GM06990 (cell line): ENCODE results near the gene BACH2.

Source experiments
- DNase-seq: peaks from one replicate; pipeline ENCODE4 v3.0.0-alpha.2; 2011; ENCODE audit not compliant: insufficient read length; ENCODE audit errors: extremely low read depth
- H3K27me3 ChIP-seq: replicated peaks from 2 replicates; pipeline ENCODE4 v1.6.0; 2011; ENCODE audit warnings: low read length; ENCODE audit not compliant: control insufficient read depth, insufficient read depth
- H3K36me3 ChIP-seq: 2 replicates; pipeline ENCODE4 v1.5.1; 2011; ENCODE audit warnings: low read length; ENCODE audit not compliant: control insufficient read depth, insufficient read depth
- H3K4me3 ChIP-seq: replicated peaks from 2 replicates; pipeline ENCODE4 v1.5.1; 2011; ENCODE audit warnings: low read depth, mild to moderate bottlenecking, control low read depth, low read length
- CTCF ChIP-seq: IDR thresholded peaks from 2 replicates; pipeline ENCODE4 v1.5.1; 2011; ENCODE audit warnings: low read length, control low read depth, mild to moderate bottlenecking, inconsistent platforms; ENCODE audit not compliant: insufficient read depth, poor library complexity, severe bottlenecking

BACH2 gene

DNA sequence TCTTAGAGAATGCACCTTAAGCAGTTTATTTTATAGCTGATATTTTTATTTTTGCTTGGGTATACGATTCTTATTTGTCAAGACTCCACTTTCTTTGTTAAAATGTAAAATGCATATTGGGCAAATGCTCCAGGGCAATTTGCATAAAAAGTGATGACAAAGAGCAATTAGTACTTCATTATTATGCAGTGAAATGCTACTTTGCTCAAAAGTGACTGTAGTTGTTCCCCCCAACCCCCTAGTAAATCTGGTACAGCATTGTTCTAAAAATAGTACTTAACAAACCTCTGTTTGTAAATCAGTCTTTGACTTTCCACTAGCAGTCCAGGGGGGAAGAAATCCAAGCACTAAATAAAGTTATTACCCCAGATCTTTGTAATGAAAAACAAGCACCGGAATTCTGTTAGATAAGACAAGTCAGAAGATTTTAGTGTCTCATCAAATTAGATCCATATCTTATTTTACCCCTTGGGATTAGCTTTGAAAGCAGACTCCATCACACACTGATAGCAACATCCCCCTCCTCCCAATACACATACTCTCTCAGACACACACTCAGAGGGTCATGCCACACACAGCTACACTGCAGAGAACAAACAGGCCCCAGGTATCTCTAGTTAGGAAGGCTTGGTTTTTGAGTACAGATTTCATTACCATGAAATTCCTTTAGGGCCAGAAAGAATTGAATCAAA is 32.9 kb upstream of the BACH2 start:
- Histone ChIP-seq H3K4me3 (no peak overlapping the region), H3K36me3 (no peaks in the 10 kb centered on the region), H3K27me3 (no peaks in the 10 kb centered on the region)
- DNase-seq = no peak
- no peak for TF ChIP-seq CTCF

DNA sequence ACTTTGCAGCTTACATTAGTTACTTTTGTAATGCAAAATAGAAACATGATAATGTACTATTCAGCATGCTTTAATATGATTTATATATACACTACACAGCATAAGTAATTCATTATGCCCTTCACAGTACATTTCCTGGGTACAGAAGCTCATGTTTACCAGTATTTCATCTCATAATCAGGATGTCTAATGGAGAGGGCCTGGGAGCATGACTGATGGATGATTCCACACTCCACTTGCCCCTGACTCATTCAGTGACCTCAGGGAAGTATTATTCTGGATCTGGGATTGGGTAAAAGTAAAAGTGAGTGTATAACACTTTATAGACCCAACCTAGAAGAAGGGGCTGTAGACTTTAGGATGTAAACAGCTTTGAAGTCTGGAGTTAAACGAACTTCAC is 31.4 kb upstream of the BACH2 start:
- TF ChIP-seq CTCF = no peak
- DNase-seq = no peak
- Histone ChIP-seq H3K27me3 (no peaks in the 10 kb centered on the region), H3K36me3 (no peaks in the 10 kb centered on the region), H3K4me3 (no peak overlapping the region)

GRCh38 chr6:90326404-90327057 is 29.9 kb upstream of the BACH2 start:
- no peak for TF ChIP-seq CTCF
- DNase-seq = no peak
- Histone ChIP-seq H3K4me3 (no peak overlapping the region), H3K27me3 (no peaks in the 10 kb centered on the region), H3K36me3 (no peaks in the 10 kb centered on the region)

- Histone ChIP-seq H3K27me3 (no peaks in the 10 kb centered on the region; the same call in 1 of the 2 replicates), H3K36me3 (no peaks in the 10 kb centered on the region), H3K4me3 (no peak overlapping the region)
- TF ChIP-seq CTCF = no peak
- no peak for DNase-seq
Observed at GRCh38 chr6:90323706-90324105, 27.1 kb upstream of the BACH2 start.

GRCh38 chr6:90322976-90323474 is 26.4 kb upstream of the BACH2 start:
- no peaks in the 10 kb centered on the region for H3K36me3 ChIP-seq
- no peak for DNase-seq
- H3K27me3 ChIP-seq = no peaks in the 10 kb centered on the region; the same call in 1 of the 2 replicates
- H3K4me3 ChIP-seq = no peak overlapping the region
- no peak for TF ChIP-seq CTCF
